Measurements from ENCODE around the gene SIL1. TPM values are rescaled to one million over a fixed set of nuclear protein-coding genes. Genes with fewer than 3 reads are reported as not detected.

The SIL1 gene
- total and polyA plus RNA-seq, 8 donors, result 22.2 to 83.6 (median 33.4) TPM

- Histone ChIP-seq H3K36me3 (peaks cover 0 to 14% (median 3%) of the 10 kb centered on the region in 4 donors), H3K27ac (no peak overlapping the region), H3K9me3 (peaks cover 0 to 7% (median 0%) of the 10 kb centered on the region in 4 donors), H3K27me3 (no peaks in the 10 kb centered on the region), H3K4me3 (no peak overlapping the region), H3K4me1 (no peaks in the 10 kb centered on the region)
- DNase-seq, result no peak
- TF ChIP-seq CTCF (IDR thresholded peaks at IDR 0.05) (no peak), POLR2AphosphoS5 (IDR thresholded peaks at IDR 0.05) (no peak), EP300 (IDR thresholded peaks at IDR 0.05) (no peak)
- intact Hi-C loops (cut with DNase I; ENCODE audit: low total_unique reads), result no loop called here
- WGBS, 5 donors, result 50 to 96% (median 94%) methylated on average over 1 of the region's 1 CpG
Measured at GRCh38 chr5:138998521-138998920, 199.6 kb downstream of the SIL1 start.

- intact Hi-C loops (cut with DNase I; ENCODE audit: low total_unique reads), result no loop called here
- Histone ChIP-seq H3K4me1 (no peaks in the 10 kb centered on the region), H3K36me3 (peaks cover 0 to 7% (median 2%) of the 10 kb centered on the region in 4 donors), H3K27ac (no peak overlapping the region), H3K27me3 (no peaks in the 10 kb centered on the region), H3K9me3 (peaks cover 0 to 7% (median 0%) of the 10 kb centered on the region in 4 donors), H3K4me3 (no peak overlapping the region)
- no peak for TF ChIP-seq POLR2A (IDR thresholded peaks at IDR 0.05)
- no peak for TF ChIP-seq POLR2AphosphoS5 (IDR thresholded peaks at IDR 0.05)
- TF ChIP-seq EP300 (IDR thresholded peaks at IDR 0.05), result no peak
- TF ChIP-seq CTCF (IDR thresholded peaks at IDR 0.05), result no peak
- WGBS, 5 donors, result 95 to 99% (median 97%) methylated on average over 1 of the region's 1 CpG
- no peak for DNase-seq
Measured at GRCh38 chr5:138996120-138996519, 202.0 kb downstream of the SIL1 start.

- Histone ChIP-seq H3K4me3 (no peak overlapping the region), H3K36me3 (peaks cover 0 to 11% (median 0%) of the 10 kb centered on the region in 4 donors), H3K4me1 (no peaks in the 10 kb centered on the region), H3K27ac (no peak overlapping the region), H3K27me3 (no peaks in the 10 kb centered on the region), H3K9me3 (no peaks in the 10 kb centered on the region)
- intact Hi-C loops (cut with DNase I; ENCODE audit: low total_unique reads), result no loop called here
- TF ChIP-seq POLR2A (IDR thresholded peaks at IDR 0.05) (no peak), CTCF (IDR thresholded peaks at IDR 0.05) (no peak), EP300 (IDR thresholded peaks at IDR 0.05) (no peak), POLR2AphosphoS5 (IDR thresholded peaks at IDR 0.05) (no peak)
- no peak for DNase-seq
- WGBS, 5 donors, result 96 to 98% (median 97%) methylated on average over 4 of the region's 4 CpGs
Measured at GRCh38 chr5:138990986-138991590, 207.1 kb downstream of the SIL1 start.

- intact Hi-C loops (cut with DNase I; ENCODE audit: low total_unique reads), result no loop called here
- no peaks in the 10 kb centered on the region for H3K9me3 ChIP-seq
- H3K4me3 ChIP-seq, result no peak overlapping the region
- 95 to 97% (median 95%) methylated on average over 6 of the region's 6 CpGs for WGBS, 5 donors
- TF ChIP-seq POLR2AphosphoS5 (IDR thresholded peaks at IDR 0.05), result no peak
- TF ChIP-seq POLR2A (IDR thresholded peaks at IDR 0.05), result no peak
- TF ChIP-seq CTCF (IDR thresholded peaks at IDR 0.05), result no peak
- no peak for TF ChIP-seq EP300 (IDR thresholded peaks at IDR 0.05)
- no peak for DNase-seq
- H3K27me3 ChIP-seq, result no peaks in the 10 kb centered on the region
- peaks cover 0 to 13% (median 5%) of the 10 kb centered on the region in 4 donors for H3K4me1 ChIP-seq
- H3K27ac ChIP-seq, result no peak overlapping the region
- H3K36me3 ChIP-seq, result peaks cover 0 to 11% (median 0%) of the 10 kb centered on the region in 4 donors
Measured at GRCh38 chr5:138989720-138990119, 208.4 kb downstream of the SIL1 start.
